IMR-90 (cell line): Measurements from ENCODE around the gene STOX1. TPM values are rescaled to one million over a fixed set of nuclear protein-coding genes. Genes with fewer than 3 reads are reported as not detected.

ENCODE experiments used
- ATAC-seq: fragments of 200-7000 bp; cut with Tn5 transposase; 2 replicates; pipeline ENCODE4 v1.9.1; 2020; ENCODE audit warnings: low read depth, mild to moderate bottlenecking, moderate library complexity
- BruUV-seq: library from RNA; stranded (reverse); fragments of 400-500 nt; replicated peaks from 2 replicates; lab custom pipeline; 2021; lab: Mats Ljungman, UMichigan
- CTCF ChIA-PET: fragments of 300-600 bp; formaldehyde crosslinking; extraction: SDS; loops from one replicate; lab custom pipeline; 2021; ENCODE audit warnings: antibody characterized with exemption; lab: Yijun Ruan, JAX
- POLR2A ChIA-PET: fragments of 300-600 bp; sonication (Branson Sonifier 250); formaldehyde crosslinking; loops from one replicate; lab custom pipeline; 2022; ENCODE audit warnings: antibody characterized with exemption; ENCODE audit not compliant: unreplicated experiment; lab: Charles Lee
- DNase-seq: peaks from one replicate; pipeline ENCODE4 v3.0.0; 2013
- H2AFZ ChIP-seq: replicated peaks from 2 replicates; pipeline ENCODE3; 2013; ENCODE audit warnings: low read length, mild to moderate bottlenecking; ENCODE audit not compliant: poor library complexity
- H2AK5ac ChIP-seq: 2 replicates; pipeline ENCODE4 v1.6.1; 2013; ENCODE audit warnings: low read depth, low read length, inconsistent platforms
- H2AK9ac ChIP-seq: replicated peaks from 2 replicates; pipeline ENCODE3; 2013; ENCODE audit warnings: mild to moderate bottlenecking, low read depth, low read length, moderate library complexity; ENCODE audit not compliant: poor library complexity
- H2BK120ac ChIP-seq: 2 replicates; pipeline ENCODE4 v1.6.1; 2013; ENCODE audit warnings: low read depth, low read length, inconsistent platforms
- H2BK15ac ChIP-seq: 3 replicates; pipeline ENCODE4 v1.6.1; 2013; ENCODE audit warnings: low read depth, low read length, inconsistent platforms
- H2BK20ac ChIP-seq: 2 replicates; pipeline ENCODE4 v1.6.1; 2013; ENCODE audit warnings: low read depth, mild to moderate bottlenecking, inconsistent platforms, low read length, moderate library complexity
- H2BK5ac ChIP-seq: 2 replicates; pipeline ENCODE4 v1.6.1; 2013; ENCODE audit warnings: mild to moderate bottlenecking, low read depth, low read length, inconsistent platforms; ENCODE audit not compliant: poor library complexity, severe bottlenecking
- H3K14ac ChIP-seq: replicated peaks from 2 replicates; pipeline ENCODE4 v1.6.1; 2013; ENCODE audit warnings: low read depth, low read length, inconsistent platforms
- H3K18ac ChIP-seq: 2 replicates; pipeline ENCODE4 v1.6.1; 2013; ENCODE audit warnings: low read depth, low read length, control low read depth
- H3K23ac ChIP-seq: 2 replicates; pipeline ENCODE4 v1.6.1; 2013; ENCODE audit warnings: low read depth, low read length, inconsistent platforms
- H3K27ac ChIP-seq: 2 replicates; pipeline ENCODE4 v1.5.1; 2013; ENCODE audit warnings: mild to moderate bottlenecking, control low read depth, low read length; ENCODE audit not compliant: insufficient read depth
- H3K27me3 ChIP-seq: 2 replicates; pipeline ENCODE4 v1.6.1; 2013; ENCODE audit warnings: low read length; ENCODE audit not compliant: control insufficient read depth, insufficient read depth
- H3K36me3 ChIP-seq: 2 replicates; pipeline ENCODE4 v1.6.1; 2013; ENCODE audit warnings: low read length, mixed read lengths; ENCODE audit not compliant: control insufficient read depth, insufficient read depth
- H3K4ac ChIP-seq: 2 replicates; pipeline ENCODE4 v1.6.1; 2013; ENCODE audit warnings: low read depth, low read length, inconsistent platforms
- H3K4me1 ChIP-seq: 2 replicates; pipeline ENCODE4 v1.6.1; 2013; ENCODE audit warnings: low read length, mixed read lengths; ENCODE audit not compliant: control insufficient read depth, insufficient read depth
- H3K4me2 ChIP-seq: 2 replicates; pipeline ENCODE4 v1.6.1; 2013; ENCODE audit warnings: low read depth, mild to moderate bottlenecking, control low read depth, low read length, moderate library complexity
- H3K4me3 ChIP-seq: 2 replicates; pipeline ENCODE4 v1.5.1; 2013; ENCODE audit warnings: low read depth, mild to moderate bottlenecking, control low read depth, low read length, moderate library complexity; ENCODE audit not compliant: insufficient read depth
- H3K56ac ChIP-seq: 2 replicates; pipeline ENCODE4 v1.6.1; 2013; ENCODE audit warnings: low read length, inconsistent platforms; ENCODE audit not compliant: insufficient read depth; ENCODE audit errors: extremely low read depth
- H3K79me1 ChIP-seq, 2 experiments: 2 replicates each; pipeline ENCODE4 v1.6.1; 2013; ENCODE audit warnings: low read length in 2 of 2, inconsistent platforms in 1 of 2, low read depth in 1 of 2
- H3K9ac ChIP-seq: 2 replicates; pipeline ENCODE4 v1.6.1; 2013; ENCODE audit warnings: low read depth, low read length, control low read depth
- H3K9me1 ChIP-seq: 2 replicates; pipeline ENCODE4 v1.6.1; 2013; ENCODE audit warnings: low read length, inconsistent platforms; ENCODE audit not compliant: insufficient read depth
- H3K9me3 ChIP-seq: 2 replicates; pipeline ENCODE4 v1.6.1; 2013; ENCODE audit warnings: low read length; ENCODE audit not compliant: control insufficient read depth, insufficient read depth
- H4K20me1 ChIP-seq: 2 replicates; pipeline ENCODE4 v1.6.1; 2013; ENCODE audit warnings: low read length, inconsistent platforms; ENCODE audit not compliant: insufficient read depth
- H4K5ac ChIP-seq: 2 replicates; pipeline ENCODE4 v1.6.1; 2013; ENCODE audit warnings: mild to moderate bottlenecking, low read depth, low read length, control low read depth
- H4K8ac ChIP-seq, 2 experiments: 2 replicates each; pipeline ENCODE4 v1.6.1; 2013; ENCODE audit warnings: low read depth in 2 of 2, low read length in 2 of 2, control low read depth in 1 of 2, inconsistent platforms in 1 of 2
- H4K91ac ChIP-seq: 2 replicates; pipeline ENCODE4 v1.6.1; 2013; ENCODE audit warnings: low read depth, low read length, inconsistent platforms; ENCODE audit not compliant: insufficient read depth
- CHD1 ChIP-seq: IDR thresholded peaks from 2 replicates; pipeline ENCODE4 v1.6.1; 2012; ENCODE audit warnings: low read depth, low read length, improper control_type of control experiment
- CTCF ChIP-seq: conservative IDR thresholded peaks from 2 replicates; pipeline ENCODE4 v1.5.1; 2012; ENCODE audit warnings: mild to moderate bottlenecking, low read depth, low read length, improper control_type of control experiment
- ELK1 ChIP-seq: fragments of 150-350 bp; IDR thresholded peaks from 2 replicates; pipeline ENCODE4 v1.6.1; 2016; ENCODE audit warnings: low read depth, mild to moderate bottlenecking, low read length, moderate library complexity, borderline replicate concordance
- MAFK ChIP-seq: IDR thresholded peaks from 2 replicates; pipeline ENCODE4 v1.6.1; 2012; ENCODE audit warnings: low read depth, low read length, improper control_type of control experiment
- MXI1 ChIP-seq: IDR thresholded peaks from 2 replicates; pipeline ENCODE4 v1.6.1; 2012; ENCODE audit warnings: low read depth, mild to moderate bottlenecking, low read length, moderate library complexity, borderline replicate concordance
- POLR2A ChIP-seq: IDR thresholded peaks from 2 replicates; pipeline ENCODE4 v1.6.1; 2012; ENCODE audit warnings: mild to moderate bottlenecking, low read depth, low read length
- RAD21 ChIP-seq: IDR thresholded peaks from 2 replicates; pipeline ENCODE4 v1.6.1; 2012; ENCODE audit warnings: low read length, improper control_type of control experiment
- RFX5 ChIP-seq: IDR thresholded peaks from 2 replicates; pipeline ENCODE4 v1.8.0; 2012; ENCODE audit warnings: low read depth, mild to moderate bottlenecking, low read length, moderate library complexity
- SMC3 ChIP-seq: fragments of 150-350 bp; IDR thresholded peaks from 2 replicates; pipeline ENCODE4 v1.6.1; 2016; ENCODE audit warnings: low read depth, mild to moderate bottlenecking, antibody characterized with exemption, low read length, moderate library complexity
- WGBS, 2 experiments: methylation state at CpG; one replicate each; pipeline versions ENCODE4 v1.1.5 to v1.1.7; 2013; ENCODE audit warnings: missing lambda C conversion rate in 2 of 2; ENCODE audit not compliant: insufficient read length in 1 of 2; ENCODE audit errors: extremely low coverage in 2 of 2; 5-methylcytosine and 5-hydroxymethylcytosine counted together
- dilution Hi-C: fragments of 300-500 bp; cut with HindIII; formaldehyde crosslinking; loops from one replicate; pipeline ENCODE4 v1.14.3; 2018; ENCODE audit warnings: low sequenced_read_pairs; ENCODE audit not compliant: unreplicated experiment
- in situ Hi-C: fragments of 300-500 bp; cut with MboI; formaldehyde crosslinking; loops from 3 replicates; pipeline ENCODE4 v1.14.3; 2019; ENCODE audit warnings: low sequenced_read_pairs, inconsistent platforms, mixed read lengths
- intact Hi-C: fragments of 100-400 bp; cut with micrococcal nuclease; formaldehyde crosslinking; loops from 2 replicates; pipeline ENCODE4 v1.10.0; 2022
- polyA plus RNA-seq, 3 experiments: library from polyadenylated mRNA; depleted of rRNA; stranded (reverse); fragments of >200 nt; gene quantifications; 2 replicates each; pipeline ENCODE4 v1.2.3, GENCODE V29; 2012; ENCODE audit warnings: low replicate concordance in 1 of 3
- total RNA-seq: library from RNA; depleted of rRNA; stranded (reverse); fragments of >200 nt; gene quantifications from 2 replicates; pipeline ENCODE4 v1.2.3, GENCODE V29; 2012

The STOX1 gene
- total and polyA plus RNA-seq, 2 of the 4 experiments (the other 2 are of a cell fraction), result 0.03 to 0.18 TPM

DNA sequence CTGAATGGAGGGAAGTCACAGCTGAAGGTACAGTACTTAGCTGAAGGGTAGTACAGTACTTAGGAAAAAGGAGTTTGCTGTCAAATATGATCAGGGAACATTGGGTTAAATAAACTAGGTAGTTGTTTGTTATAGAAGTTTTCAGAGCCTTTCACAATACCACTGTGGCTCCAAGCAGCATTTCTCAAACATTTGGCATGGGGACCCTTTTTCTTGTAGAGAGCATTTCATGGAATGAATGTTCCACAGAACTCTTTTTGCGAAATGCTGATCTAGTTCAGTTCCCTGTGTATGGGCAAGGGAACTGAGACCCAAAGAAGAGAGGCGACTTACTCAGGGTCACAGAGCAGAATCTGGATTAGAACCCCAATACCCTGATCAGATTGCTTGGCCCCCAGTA, 42.3 kb downstream of the STOX1 start:
- Histone ChIP-seq H2BK15ac (no peak overlapping the region), H3K9me1 (no peaks in the 10 kb centered on the region; the same call in 1 of the 2 replicates), H3K9ac (no peak overlapping the region), H3K36me3 (no peaks in the 10 kb centered on the region), H2AFZ (no peak overlapping the region), H2BK120ac (no peak overlapping the region), H3K14ac (no peak overlapping the region), H2AK5ac (no peak overlapping the region), H3K4me3 (no peak overlapping the region), H3K4ac (no peak overlapping the region), H3K27ac (no peak overlapping the region), H3K27me3 (no peaks in the 10 kb centered on the region), H3K4me2 (no peak overlapping the region), H2BK20ac (no peak overlapping the region), H3K23ac (no peak overlapping the region), H3K9me3 (peaks cover 3% of the 10 kb centered on the region), H3K79me1 (no peaks in the 10 kb centered on the region), H3K18ac (no peak overlapping the region), H2AK9ac (no peak overlapping the region), H4K20me1 (no peaks in the 10 kb centered on the region), H2BK5ac (no peak overlapping the region), H3K4me1 (peaks cover 4% of the 10 kb centered on the region), H4K5ac (no peak overlapping the region), H4K91ac (no peak overlapping the region), H4K8ac (no peak overlapping the region), H3K56ac (no peak overlapping the region)
- in situ Hi-C loops (no loop called here), dilution Hi-C loops (no loop called here), intact Hi-C loops (no loop called here)
- no CpG with 5 or more reads among the region's 2 CpGs for WGBS, 2 experiments
- TF ChIP-seq ELK1, result no peak
- no peak for TF ChIP-seq CTCF
- no peak for TF ChIP-seq RAD21
- no peak for TF ChIP-seq POLR2A
- no peak for TF ChIP-seq CHD1
- no peak for TF ChIP-seq MAFK
- TF ChIP-seq RFX5, result no peak
- TF ChIP-seq MXI1, result no peak
- no peak for TF ChIP-seq SMC3
- no peak for DNase-seq
- BruUV-seq, result no TSS peak
- ChIA-PET CTCF (no interaction called here), POLR2A (no interaction called here)
- no peak for ATAC-seq
